Neuronal stem cell (in vitro differentiated cells): ENCODE results near the gene TULP4.

Experiments used
- DNase-seq: peaks from one replicate; pipeline ENCODE4 v3.0.0-alpha.2; 2013; ENCODE audit warnings: low spot score
- H2AFZ ChIP-seq: one replicate; pipeline ENCODE4 v1.6.1; 2013; ENCODE audit warnings: mild to moderate bottlenecking, low read length, inconsistent platforms
- H2AK5ac ChIP-seq: 2 replicates; pipeline ENCODE4 v1.6.1; 2013; ENCODE audit warnings: low read depth, mild to moderate bottlenecking, inconsistent platforms, low read length, moderate library complexity, mixed read lengths
- H2BK120ac ChIP-seq: 2 replicates; pipeline ENCODE4 v1.6.1; 2013; ENCODE audit warnings: low read depth, mild to moderate bottlenecking, inconsistent platforms, low read length, moderate library complexity, mixed read lengths
- H2BK12ac ChIP-seq: one replicate; pipeline ENCODE4 v1.6.1; 2013; ENCODE audit warnings: low read length, inconsistent platforms
- H2BK15ac ChIP-seq: 2 replicates; pipeline ENCODE4 v1.6.1; 2013; ENCODE audit warnings: mild to moderate bottlenecking, low read length, inconsistent platforms, mixed read lengths
- H2BK5ac ChIP-seq: one replicate; pipeline ENCODE4 v1.6.1; 2013; ENCODE audit warnings: inconsistent platforms, mild to moderate bottlenecking, low read length, moderate library complexity
- H3K14ac ChIP-seq: one replicate; pipeline ENCODE4 v1.6.1; 2013; ENCODE audit warnings: low read length, inconsistent platforms
- H3K18ac ChIP-seq: 2 replicates; pipeline ENCODE4 v1.6.1; 2013; ENCODE audit warnings: low read length, inconsistent platforms
- H3K23ac ChIP-seq: 2 replicates; pipeline ENCODE4 v1.6.1; 2013; ENCODE audit warnings: low read depth, mild to moderate bottlenecking, mixed read lengths, low read length, inconsistent platforms; ENCODE audit not compliant: poor library complexity
- H3K27ac ChIP-seq: replicated peaks from 3 replicates; pipeline ENCODE4 v1.5.1; 2013; ENCODE audit warnings: low read length, inconsistent platforms
- H3K27me3 ChIP-seq, 3 experiments: 2 replicates each; pipeline ENCODE4 v1.6.1; 2013; ENCODE audit warnings: low read length in 3 of 3, mild to moderate bottlenecking in 2 of 3, inconsistent platforms in 1 of 3, low read depth in 1 of 3, mixed read lengths in 1 of 3, moderate library complexity in 1 of 3; ENCODE audit not compliant: control insufficient read depth in 3 of 3, insufficient read depth in 3 of 3
- H3K36me3 ChIP-seq, 2 donors: replicated peaks in 1 of 2; 2 replicates each; pipeline ENCODE4 v1.6.1; 2013; ENCODE audit warnings: low read length in 2 of 2; ENCODE audit not compliant: control insufficient read depth in 2 of 2, insufficient read depth in 2 of 2
- H3K4ac ChIP-seq: 2 replicates; pipeline ENCODE4 v1.6.1; 2013; ENCODE audit warnings: inconsistent platforms, mild to moderate bottlenecking, low read length, moderate library complexity
- H3K4me1 ChIP-seq, 2 donors: 1 replicate in 1 of 2; 2 replicates in 1 of 2; pipeline ENCODE4 v1.6.1; 2013; ENCODE audit warnings: low read length in 2 of 2, low read depth in 1 of 2; ENCODE audit not compliant: control insufficient read depth in 2 of 2, insufficient read depth in 1 of 2
- H3K4me2 ChIP-seq: one replicate; pipeline ENCODE4 v1.6.1; 2013; ENCODE audit warnings: mild to moderate bottlenecking, low read length, inconsistent platforms; ENCODE audit not compliant: insufficient read depth, poor library complexity, severe bottlenecking
- H3K4me3 ChIP-seq, 2 donors: 2 replicates each; pipeline ENCODE4 v1.5.1; 2013; ENCODE audit warnings: low read length in 2 of 2, mild to moderate bottlenecking in 2 of 2, inconsistent platforms in 1 of 2, moderate library complexity in 1 of 2
- H3K79me1 ChIP-seq: one replicate; pipeline ENCODE4 v1.6.1; 2013; ENCODE audit warnings: low read depth, mild to moderate bottlenecking, inconsistent platforms, low read length, moderate library complexity
- H3K9ac ChIP-seq: one replicate; pipeline ENCODE4 v1.6.1; 2013; ENCODE audit warnings: mild to moderate bottlenecking, low read depth, low read length, inconsistent platforms; ENCODE audit not compliant: poor library complexity
- H3K9me3 ChIP-seq, 2 donors: replicated peaks in 1 of 2; 2 replicates each; pipeline versions ENCODE3 to v1.6.1; 2013; ENCODE audit warnings: low read length in 2 of 2, mild to moderate bottlenecking in 2 of 2, inconsistent platforms in 1 of 2, low read depth in 1 of 2, mixed read lengths in 1 of 2, moderate library complexity in 1 of 2; ENCODE audit not compliant: control insufficient read depth in 2 of 2, insufficient read depth in 1 of 2
- H4K8ac ChIP-seq: one replicate; pipeline ENCODE4 v1.6.1; 2013; ENCODE audit warnings: low read depth, mild to moderate bottlenecking, inconsistent platforms, low read length, moderate library complexity
- H4K91ac ChIP-seq: one replicate; pipeline ENCODE4 v1.6.1; 2013; ENCODE audit warnings: low read length, low read depth, mild to moderate bottlenecking, inconsistent platforms; ENCODE audit not compliant: poor library complexity
- WGBS, 2 donors: extraction: QIAGEN DNeasy Blood & Tissue Kit; methylation state at CpG; one replicate each; pipeline ENCODE4 v1.1.7; 2013; ENCODE audit warnings: missing lambda C conversion rate in 2 of 2, mixed read lengths in 1 of 2; ENCODE audit not compliant: insufficient read length in 2 of 2, insufficient replicate concordance in 1 of 2; ENCODE audit errors: extremely low coverage in 2 of 2; 5-methylcytosine and 5-hydroxymethylcytosine counted together

The TULP4 gene

DNA sequence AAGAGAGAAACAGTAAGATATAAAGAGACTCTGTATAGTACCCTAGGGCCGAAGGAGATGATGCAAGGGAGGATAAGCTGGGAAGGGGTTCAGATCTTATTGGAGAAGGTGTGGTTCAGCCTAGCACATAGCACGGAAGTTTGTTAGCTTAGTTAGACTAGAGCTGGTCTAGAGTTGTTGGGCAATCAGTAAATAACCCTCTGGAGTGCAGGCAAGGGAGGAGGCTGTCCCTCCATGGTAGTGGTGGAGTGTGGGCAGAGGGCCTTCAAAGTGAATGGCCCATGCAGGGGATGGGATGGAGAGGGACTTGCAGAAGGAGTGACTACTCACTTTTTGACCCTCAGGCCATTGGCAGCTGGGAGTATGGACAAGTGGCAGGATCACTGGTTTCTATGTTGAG, 20.0 kb downstream of the TULP4 start:
- no CpG with 5 or more reads among the region's 2 CpGs for WGBS, 2 donors
- H2BK15ac ChIP-seq = no peak overlapping the region
- H3K4me3 ChIP-seq = no peak overlapping the region

DNA sequence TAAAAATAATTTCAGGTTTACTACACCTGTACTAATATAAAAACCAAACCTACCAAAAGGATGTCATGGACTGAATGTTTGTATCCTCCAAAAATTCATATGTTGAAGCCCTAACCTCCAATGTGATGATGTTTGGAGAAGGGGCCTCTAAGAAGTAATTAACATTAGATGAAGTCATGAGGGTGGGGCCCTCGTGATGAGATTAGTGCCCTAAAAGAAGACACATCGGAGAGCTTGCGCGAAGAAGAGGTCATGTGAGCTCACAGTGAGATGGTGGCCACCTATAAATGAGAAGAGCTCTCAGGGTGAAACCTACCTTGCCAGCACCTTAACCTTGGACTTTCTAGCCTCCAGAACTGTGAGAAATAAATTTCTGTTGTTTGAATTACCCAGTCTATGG, 20.8 kb downstream of the TULP4 start:
- Histone ChIP-seq H3K14ac (no peak overlapping the region), H3K79me1 (peaks cover 2% of the 10 kb centered on the region), H3K36me3 (peaks cover 0 to 19% of the 10 kb centered on the region in 2 donors), H2BK120ac (no peak overlapping the region), H4K8ac (no peak overlapping the region), H2BK15ac (no peak overlapping the region), H3K4me1 (peaks cover 0 to 1% of the 10 kb centered on the region in 2 donors), H2BK5ac (no peak overlapping the region), H2AK5ac (no peak overlapping the region), H3K9me3 (peaks cover 6 to 32% of the 10 kb centered on the region in 2 donors), H2AFZ (no peak overlapping the region), H3K4me2 (no peak overlapping the region), H3K27me3 (no peaks in the 10 kb centered on the region), H4K91ac (no peak overlapping the region), H3K18ac (no peak overlapping the region), H3K4ac (no peak overlapping the region), H3K23ac (no peak overlapping the region), H3K4me3 (no peak overlapping the region), H3K9ac (no peak overlapping the region), H3K27ac (no peak overlapping the region), H2BK12ac (no peak overlapping the region)
- no peak for DNase-seq
- no CpG with 5 or more reads among the region's 4 CpGs for WGBS, 2 donors

More for the DNA sequence above, 20.0 kb downstream of the TULP4 start:
- Histone ChIP-seq H3K4me1 (peaks cover 0 to 1% of the 10 kb centered on the region in 2 donors), H3K9ac (no peak overlapping the region), H2BK12ac (no peak overlapping the region), H3K27me3 (no peaks in the 10 kb centered on the region), H3K36me3 (peaks cover 0 to 13% of the 10 kb centered on the region in 2 donors), H3K23ac (no peak overlapping the region), H3K4me2 (no peak overlapping the region), H3K79me1 (peaks cover 2% of the 10 kb centered on the region), H3K18ac (no peak overlapping the region), H4K8ac (no peak overlapping the region), H2AK5ac (no peak overlapping the region), H3K27ac (no peak overlapping the region), H2AFZ (no peak overlapping the region), H3K4ac (no peak overlapping the region), H4K91ac (no peak overlapping the region), H2BK120ac (no peak overlapping the region), H2BK5ac (no peak overlapping the region), H3K9me3 (peaks cover 6 to 26% of the 10 kb centered on the region in 2 donors), H3K14ac (no peak overlapping the region)
- DNase-seq = no peak

DNA sequence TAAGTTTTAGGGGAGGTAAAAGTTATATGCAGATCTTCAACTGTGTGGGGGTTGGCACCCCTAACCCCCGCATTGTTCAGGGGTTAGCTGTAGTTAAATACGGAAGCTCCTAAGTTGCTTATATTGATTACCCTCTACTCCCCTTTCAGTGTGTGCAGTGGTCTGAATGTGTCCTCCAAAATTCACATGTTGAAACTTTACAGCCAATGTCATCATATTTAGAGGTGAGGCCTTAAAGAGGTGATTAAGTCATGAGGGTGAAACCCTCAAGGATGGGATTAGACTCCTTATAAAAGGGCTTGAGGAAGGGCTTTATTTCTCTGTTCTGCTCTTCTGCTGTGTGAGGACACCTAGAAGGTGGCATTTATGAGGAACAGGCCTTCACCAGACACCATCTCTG, 22.3 kb downstream of the TULP4 start:
- no peak overlapping the region for H3K4me3 ChIP-seq
- no peak overlapping the region for H3K14ac ChIP-seq
- H2BK5ac ChIP-seq = no peak overlapping the region
- peaks cover 2% of the 10 kb centered on the region for H3K79me1 ChIP-seq
- no peak overlapping the region for H2BK15ac ChIP-seq
- H3K4me1 ChIP-seq = peaks cover 0 to 5% of the 10 kb centered on the region in 2 donors
- no peaks in the 10 kb centered on the region for H3K27me3 ChIP-seq
- H2BK12ac ChIP-seq = no peak overlapping the region
- H2AFZ ChIP-seq = no peak overlapping the region
- H3K4me2 ChIP-seq = no peak overlapping the region
- H3K23ac ChIP-seq = no peak overlapping the region
- no peak overlapping the region for H3K27ac ChIP-seq
- H2BK120ac ChIP-seq = no peak overlapping the region
- no peak overlapping the region for H3K9ac ChIP-seq
- WGBS, 2 donors = no CpG with 5 or more reads among the region's 2 CpGs
- H3K18ac ChIP-seq = no peak overlapping the region
- no peak overlapping the region for H3K4ac ChIP-seq
- H3K9me3 ChIP-seq = peaks cover 6 to 35% of the 10 kb centered on the region in 2 donors
- H4K8ac ChIP-seq = no peak overlapping the region
- no peak overlapping the region for H4K91ac ChIP-seq
- peaks cover 0 to 19% of the 10 kb centered on the region in 2 donors for H3K36me3 ChIP-seq
- no peak for DNase-seq
- no peak overlapping the region for H2AK5ac ChIP-seq

DNA sequence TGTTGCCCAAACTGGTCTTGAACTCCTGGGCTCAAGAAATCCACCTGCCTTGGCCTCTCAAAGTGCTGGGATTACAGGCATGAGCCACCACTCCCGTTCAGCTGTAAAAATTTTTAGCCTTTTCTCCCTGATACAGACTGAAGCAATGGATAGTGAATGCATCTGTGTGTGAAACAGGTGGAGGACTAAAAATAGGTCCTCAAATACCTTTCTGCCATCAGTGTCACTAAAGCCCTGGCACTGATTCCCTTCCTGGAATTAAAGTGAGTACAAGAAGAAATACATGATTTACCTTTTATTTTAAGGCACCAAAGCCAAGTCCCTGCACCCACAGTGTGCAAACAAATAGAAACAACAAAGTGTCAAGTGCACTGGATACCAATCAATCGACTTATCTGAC, 25.1 kb downstream of the TULP4 start:
- DNase-seq = no peak
- no peak overlapping the region for H2AK5ac ChIP-seq

More for the DNA sequence above, 25.1 kb downstream of the TULP4 start:
- Histone ChIP-seq H2BK15ac (no peak overlapping the region), H4K91ac (no peak overlapping the region), H3K9me3 (peaks cover 3 to 29% of the 10 kb centered on the region in 2 donors), H3K9ac (no peak overlapping the region), H2BK5ac (no peak overlapping the region), H2AFZ (no peak overlapping the region), H3K4me3 (no peak overlapping the region), H3K79me1 (peaks cover 2% of the 10 kb centered on the region), H2BK120ac (no peak overlapping the region), H2BK12ac (no peak overlapping the region), H3K36me3 (peaks cover 0 to 14% of the 10 kb centered on the region in 2 donors), H3K4me1 (peaks cover 0 to 5% of the 10 kb centered on the region in 2 donors), H3K4ac (no peak overlapping the region), H3K4me2 (no peak overlapping the region), H4K8ac (no peak overlapping the region), H3K27ac (no peak overlapping the region), H3K18ac (no peak overlapping the region), H3K23ac (no peak overlapping the region), H3K14ac (no peak overlapping the region), H3K27me3 (no peaks in the 10 kb centered on the region)
- WGBS, 2 donors = no CpG with 5 or more reads among the region's 2 CpGs
